Neural progenitor cell (in vitro differentiated cells): ENCODE results near the gene CADM1. TPM values are rescaled to one million over a fixed set of nuclear protein-coding genes. Genes with fewer than 3 reads are reported as not detected.

Experiments
- DNase-seq: peaks from one replicate; pipeline ENCODE4 v3.0.0-alpha.2; 2016; ENCODE audit warnings: low spot score
- H2AFZ ChIP-seq: fragments of 200-600 bp; sonication (generic); replicated peaks from 2 replicates; pipeline ENCODE4 v1.6.1; 2016; ENCODE audit warnings: antibody characterized with exemption
- H3F3A ChIP-seq: fragments of 200-600 bp; sonication (generic); 2 replicates; pipeline ENCODE4 v1.6.1; 2016; ENCODE audit warnings: antibody characterized with exemption, low read depth
- H3K27ac ChIP-seq: fragments of 200-600 bp; sonication (generic); 2 replicates; pipeline ENCODE4 v1.5.1; 2016; ENCODE audit warnings: mild to moderate bottlenecking
- H3K27me3 ChIP-seq: fragments of 200-600 bp; sonication (generic); 2 replicates; pipeline ENCODE4 v1.6.1; 2016; ENCODE audit warnings: mild to moderate bottlenecking, moderate library complexity
- H3K36me3 ChIP-seq: fragments of 200-600 bp; sonication (generic); 2 replicates; pipeline ENCODE4 v1.5.1; 2016
- H3K4me1 ChIP-seq: fragments of 200-600 bp; sonication (generic); 2 replicates; pipeline ENCODE4 v1.6.1; 2016; ENCODE audit warnings: mixed run types
- H3K4me2 ChIP-seq: fragments of 200-600 bp; sonication (generic); 2 replicates; pipeline ENCODE4 v1.6.1; 2016
- H3K4me3 ChIP-seq: fragments of 200-600 bp; sonication (generic); 2 replicates; pipeline ENCODE4 v1.5.1; 2016
- H3K79me2 ChIP-seq: fragments of 200-600 bp; sonication (generic); 2 replicates; pipeline ENCODE4 v1.6.1; 2016; ENCODE audit warnings: low read depth
- H3K9ac ChIP-seq: fragments of 200-600 bp; sonication (generic); 2 replicates; pipeline ENCODE4 v1.6.1; 2016
- H3K9me3 ChIP-seq: fragments of 200-600 bp; sonication (generic); 2 replicates; pipeline ENCODE4 v1.5.1; 2016; ENCODE audit warnings: low read depth
- H4K20me1 ChIP-seq: fragments of 200-600 bp; sonication (generic); 2 replicates; pipeline ENCODE4 v1.6.1; 2016; ENCODE audit warnings: low read depth
- H3K27ac Mint-ChIP-seq: 3 replicates; pipeline ENCODE4 v1.8.0; 2021; ENCODE audit warnings: mixed read lengths
- H3K27me3 Mint-ChIP-seq: 2 replicates; pipeline ENCODE4 v1.8.0; 2022; ENCODE audit warnings: low read depth, mild to moderate bottlenecking, inconsistent platforms, moderate library complexity, mixed read lengths; ENCODE audit not compliant: insufficient read depth
- H3K36me3 Mint-ChIP-seq: 3 replicates; pipeline ENCODE4 v1.8.0; 2021; ENCODE audit warnings: mixed read lengths
- H3K4me1 Mint-ChIP-seq: 3 replicates; pipeline ENCODE4 v1.8.0; 2021; ENCODE audit warnings: mixed read lengths
- H3K4me3 Mint-ChIP-seq: 3 replicates; pipeline ENCODE4 v1.8.0; 2021; ENCODE audit warnings: mild to moderate bottlenecking, moderate library complexity, mixed read lengths
- H3K9me3 Mint-ChIP-seq: 3 replicates; pipeline ENCODE4 v1.8.0; 2020; ENCODE audit warnings: mixed read lengths
- EZH2 ChIP-seq: fragments of 200-600 bp; sonication (generic); IDR thresholded peaks from 2 replicates; pipeline ENCODE4 v1.6.1; 2017; ENCODE audit warnings: antibody characterized with exemption, mild to moderate bottlenecking, moderate library complexity
- EZH2phosphoT487 ChIP-seq: fragments of 200-600 bp; sonication (generic); IDR thresholded peaks from 2 replicates; pipeline ENCODE4 v1.6.1; 2017; ENCODE audit warnings: antibody characterized with exemption
- total RNA-seq: library from RNA; depleted of rRNA; stranded (reverse); fragments of >200 nt; gene quantifications from 2 replicates; pipeline ENCODE4 v1.2.3, GENCODE V29; 2015; ENCODE audit warnings: low replicate concordance
- TF ChIP-seq, protein P1 (sequence below): fragments of 200-600 bp; sonication (generic); IDR thresholded peaks from 2 replicates; pipeline ENCODE4 v1.5.1; 2017; ENCODE audit warnings: antibody characterized with exemption, mild to moderate bottlenecking

CADM1 gene
- total RNA-seq, 1 donor from 2014 or later: 123 TPM

DNA sequence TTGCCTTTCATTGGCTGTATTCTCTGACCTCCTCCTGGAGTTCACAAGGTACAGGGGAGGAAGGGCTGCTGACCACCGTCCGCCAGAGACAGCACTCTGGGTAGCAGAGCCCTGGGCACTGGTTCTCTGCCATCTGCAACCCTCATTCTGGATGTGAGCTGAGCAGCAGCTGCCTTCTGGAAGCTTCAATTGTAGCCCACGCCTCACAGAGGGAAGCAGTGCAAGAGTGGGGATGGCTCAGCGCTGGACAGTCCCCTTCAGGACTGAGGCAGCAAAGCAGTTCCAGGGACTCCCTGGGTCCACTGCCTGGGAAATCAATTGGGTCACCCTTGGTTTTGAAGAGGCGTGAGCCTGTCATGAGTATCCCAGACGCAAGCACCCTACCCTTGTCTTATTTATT, 346.2 kb downstream of the CADM1 start:
- H3K4me3 Mint-ChIP-seq: no peak overlapping the region
- peaks cover 5% of the 10 kb centered on the region for H3K4me1 Mint-ChIP-seq
- H3K9me3 ChIP-seq: no peaks in the 10 kb centered on the region
- TF ChIP-seq EZH2: no peak
- TF ChIP-seq, protein P1, sequence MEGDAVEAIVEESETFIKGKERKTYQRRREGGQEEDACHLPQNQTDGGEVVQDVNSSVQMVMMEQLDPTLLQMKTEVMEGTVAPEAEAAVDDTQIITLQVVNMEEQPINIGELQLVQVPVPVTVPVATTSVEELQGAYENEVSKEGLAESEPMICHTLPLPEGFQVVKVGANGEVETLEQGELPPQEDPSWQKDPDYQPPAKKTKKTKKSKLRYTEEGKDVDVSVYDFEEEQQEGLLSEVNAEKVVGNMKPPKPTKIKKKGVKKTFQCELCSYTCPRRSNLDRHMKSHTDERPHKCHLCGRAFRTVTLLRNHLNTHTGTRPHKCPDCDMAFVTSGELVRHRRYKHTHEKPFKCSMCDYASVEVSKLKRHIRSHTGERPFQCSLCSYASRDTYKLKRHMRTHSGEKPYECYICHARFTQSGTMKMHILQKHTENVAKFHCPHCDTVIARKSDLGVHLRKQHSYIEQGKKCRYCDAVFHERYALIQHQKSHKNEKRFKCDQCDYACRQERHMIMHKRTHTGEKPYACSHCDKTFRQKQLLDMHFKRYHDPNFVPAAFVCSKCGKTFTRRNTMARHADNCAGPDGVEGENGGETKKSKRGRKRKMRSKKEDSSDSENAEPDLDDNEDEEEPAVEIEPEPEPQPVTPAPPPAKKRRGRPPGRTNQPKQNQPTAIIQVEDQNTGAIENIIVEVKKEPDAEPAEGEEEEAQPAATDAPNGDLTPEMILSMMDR: no peak
- TF ChIP-seq EZH2phosphoT487: no peak
- no peak overlapping the region for H3K9ac ChIP-seq
- H3K9me3 Mint-ChIP-seq: peaks cover 3% of the 10 kb centered on the region
- H3K27ac Mint-ChIP-seq: no peak overlapping the region
- no peak overlapping the region for H3K4me2 ChIP-seq
- no peak for DNase-seq
- H3K27me3 Mint-ChIP-seq: peaks cover 17% of the 10 kb centered on the region
- H3K4me3 ChIP-seq: no peak overlapping the region
- H4K20me1 ChIP-seq: no peaks in the 10 kb centered on the region
- no peaks in the 10 kb centered on the region for H3K4me1 ChIP-seq
- no peaks in the 10 kb centered on the region for H3K27me3 ChIP-seq
- H3K27ac ChIP-seq: no peak overlapping the region
- H3K36me3 Mint-ChIP-seq: no peaks in the 10 kb centered on the region
- H3K36me3 ChIP-seq: no peaks in the 10 kb centered on the region
- H2AFZ ChIP-seq: no peak overlapping the region
- no peaks in the 10 kb centered on the region for H3K79me2 ChIP-seq
- H3F3A ChIP-seq: no peaks in the 10 kb centered on the region

DNA sequence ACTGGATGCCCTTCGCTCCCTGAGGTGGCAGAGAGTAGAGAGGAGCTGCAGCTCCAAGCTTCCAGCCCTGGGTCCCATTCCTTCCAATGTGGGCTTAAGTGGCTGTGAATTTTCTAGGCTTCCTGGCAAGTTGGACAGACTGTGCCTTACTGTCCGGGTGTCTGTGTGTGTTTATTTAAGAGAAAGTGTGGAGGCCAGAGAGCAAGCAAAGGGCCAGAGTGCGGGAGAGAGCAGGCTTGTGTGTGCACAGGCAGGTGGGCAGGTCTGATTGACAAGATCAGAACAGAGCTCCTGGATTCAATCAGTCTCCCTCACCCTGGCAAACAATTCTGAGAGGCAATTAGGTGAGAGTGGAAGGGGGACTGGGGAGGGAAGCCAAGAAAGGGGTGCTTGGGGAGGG, 347.0 kb downstream of the CADM1 start:
- no peaks in the 10 kb centered on the region for H3K27me3 ChIP-seq
- no peak overlapping the region for H3K4me3 Mint-ChIP-seq
- H3K36me3 ChIP-seq: no peaks in the 10 kb centered on the region
- no peaks in the 10 kb centered on the region for H3K36me3 Mint-ChIP-seq
- no peaks in the 10 kb centered on the region for H3F3A ChIP-seq
- H3K27ac Mint-ChIP-seq: peak overlapping the region; percentile 40
- no peak for TF ChIP-seq EZH2phosphoT487
- no peak for TF ChIP-seq EZH2
- TF ChIP-seq, protein P1: no peak
- H4K20me1 ChIP-seq: no peaks in the 10 kb centered on the region
- no peaks in the 10 kb centered on the region for H3K79me2 ChIP-seq
- peaks cover 13% of the 10 kb centered on the region for H3K27me3 Mint-ChIP-seq
- no peak overlapping the region for H3K9ac ChIP-seq
- no peak overlapping the region for H3K27ac ChIP-seq
- no peak overlapping the region for H3K4me3 ChIP-seq
- H3K4me1 Mint-ChIP-seq: peaks cover 5% of the 10 kb centered on the region
- DNase-seq: no peak
- H2AFZ ChIP-seq: no peak overlapping the region
- no peaks in the 10 kb centered on the region for H3K9me3 ChIP-seq
- H3K9me3 Mint-ChIP-seq: peaks cover 5% of the 10 kb centered on the region
- no peak overlapping the region for H3K4me2 ChIP-seq
- H3K4me1 ChIP-seq: no peaks in the 10 kb centered on the region

DNA sequence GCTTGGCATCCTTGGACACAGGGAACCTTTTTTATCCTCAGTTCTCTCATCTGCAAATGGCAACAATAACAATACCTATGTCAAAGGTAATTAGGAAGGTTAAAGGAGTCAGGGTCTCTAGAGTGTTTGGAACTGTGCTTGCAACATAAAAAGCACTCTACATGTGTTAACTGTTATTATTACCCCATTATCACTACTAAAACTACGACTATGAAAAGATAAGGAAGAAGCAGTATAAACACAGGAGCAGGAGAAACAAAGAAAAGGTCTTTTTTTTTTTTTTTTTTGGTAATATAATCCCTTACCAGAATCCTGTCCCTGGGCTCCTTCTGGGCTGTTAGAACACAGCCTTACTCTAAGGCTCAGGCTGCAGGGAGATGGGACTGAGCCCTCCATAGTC, 348.2 kb downstream of the CADM1 start:
- Histone ChIP-seq H3K79me2 (no peaks in the 10 kb centered on the region), H2AFZ (no peak overlapping the region), H4K20me1 (no peaks in the 10 kb centered on the region), H3K9me3 (no peaks in the 10 kb centered on the region), H3K4me2 (no peak overlapping the region), H3K36me3 (no peaks in the 10 kb centered on the region), H3K4me1 (no peaks in the 10 kb centered on the region), H3K27ac (no peak overlapping the region), H3K27me3 (no peaks in the 10 kb centered on the region), H3K9ac (no peak overlapping the region), H3K4me3 (no peak overlapping the region), H3F3A (no peaks in the 10 kb centered on the region)
- Mint-ChIP-seq H3K27ac (no peak overlapping the region), H3K4me3 (no peak overlapping the region), H3K4me1 (peaks cover 5% of the 10 kb centered on the region), H3K9me3 (peaks cover 5% of the 10 kb centered on the region), H3K27me3 (peaks cover 6% of the 10 kb centered on the region), H3K36me3 (no peaks in the 10 kb centered on the region)
- TF ChIP-seq, protein P1: no peak
- no peak for TF ChIP-seq EZH2phosphoT487
- no peak for TF ChIP-seq EZH2
- DNase-seq: no peak

DNA sequence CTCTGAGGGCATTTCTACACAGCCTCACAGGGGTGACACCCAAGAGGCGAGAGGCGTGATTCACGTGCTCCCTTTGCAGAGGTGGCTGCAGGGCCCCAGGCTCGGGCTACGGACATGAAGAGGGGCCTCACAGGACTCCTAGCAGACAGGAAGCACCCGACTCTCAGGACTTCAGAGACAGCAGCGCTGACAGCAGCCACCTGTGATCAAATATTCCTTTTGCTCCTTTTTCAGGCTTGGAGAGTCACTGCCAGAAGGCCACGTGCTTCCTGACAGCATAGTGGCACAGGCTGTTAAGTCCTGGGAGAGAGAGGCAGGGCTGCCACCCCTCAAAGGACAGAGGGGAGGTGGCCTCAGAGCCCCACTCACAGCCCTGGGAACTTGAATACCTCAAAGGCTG, 348.9 kb downstream of the CADM1 start:
- no peaks in the 10 kb centered on the region for H3K4me1 ChIP-seq
- no peaks in the 10 kb centered on the region for H4K20me1 ChIP-seq
- no peak overlapping the region for H3K27ac ChIP-seq
- H3K4me3 ChIP-seq: no peak overlapping the region
- H2AFZ ChIP-seq: no peak overlapping the region
- peaks cover 4% of the 10 kb centered on the region for H3K27me3 Mint-ChIP-seq
- TF ChIP-seq EZH2 (no peak), EZH2phosphoT487 (no peak)
- TF ChIP-seq, protein P1: no peak
- no peaks in the 10 kb centered on the region for H3K79me2 ChIP-seq
- H3K9ac ChIP-seq: no peak overlapping the region
- no peaks in the 10 kb centered on the region for H3K36me3 ChIP-seq
- peaks cover 5% of the 10 kb centered on the region for H3K4me1 Mint-ChIP-seq
- H3K27me3 ChIP-seq: no peaks in the 10 kb centered on the region
- H3K9me3 ChIP-seq: no peaks in the 10 kb centered on the region
- H3F3A ChIP-seq: no peaks in the 10 kb centered on the region
- DNase-seq: no peak
- H3K9me3 Mint-ChIP-seq: peaks cover 5% of the 10 kb centered on the region
- no peak overlapping the region for H3K4me3 Mint-ChIP-seq
- no peaks in the 10 kb centered on the region for H3K36me3 Mint-ChIP-seq
- H3K4me2 ChIP-seq: no peak overlapping the region
- H3K27ac Mint-ChIP-seq: no peak overlapping the region
